GM03348 (cell line): ENCODE data around the gene N4BP3.
"Not testable (repeated sequence)": the region's sequence is repeated elsewhere in the genome, so short reads cannot be mapped to it uniquely, and the experiment has no call there.

Experiments
- DNase-seq: peaks from one replicate; pipeline ENCODE4 v3.0.0; 2012; ENCODE audit warnings: low spot score

Gene N4BP3

GRCh38 chr5:178113141-178113787, at the start of gene N4BP3:
TSS of gene N4BP3 (plus strand) at chr5:178113532. CDS start at chr5:178119584, 6,052 bp downstream.
- peak; percentile 81 for DNase-seq

GRCh38 chr5:178067755-178068154, 45.6 kb upstream of the N4BP3 start:
- no peak for DNase-seq

GRCh38 chr5:178068293-178068692, 45.0 kb upstream of the N4BP3 start:
- DNase-seq: no peak

GRCh38 chr5:178069909-178070308, 43.4 kb upstream of the N4BP3 start:
- DNase-seq: peak; percentile 43

- DNase-seq: no peak
Measured at GRCh38 chr5:178071108-178071507, 42.2 kb upstream of the N4BP3 start.

- no peak for DNase-seq
Measured at GRCh38 chr5:178072749-178073148, 40.6 kb upstream of the N4BP3 start.

- no peak for DNase-seq
Measured at GRCh38 chr5:178074266-178074952, 38.9 kb upstream of the N4BP3 start.

GRCh38 chr5:178076965-178077364, 36.4 kb upstream of the N4BP3 start:
- not testable (repeated sequence) for DNase-seq

GRCh38 chr5:178077751-178078150, 35.6 kb upstream of the N4BP3 start:
- no peak for DNase-seq

- DNase-seq: peak; percentile 86
Measured at GRCh38 chr5:178078197-178079010, 34.9 kb upstream of the N4BP3 start.

- no peak for DNase-seq
Measured at GRCh38 chr5:178080056-178080455, 33.3 kb upstream of the N4BP3 start.

GRCh38 chr5:178080618-178081410, 32.5 kb upstream of the N4BP3 start:
- DNase-seq: no peak

- no peak for DNase-seq
Measured at GRCh38 chr5:178081571-178082243, 31.6 kb upstream of the N4BP3 start.

- DNase-seq: no peak
Measured at GRCh38 chr5:178083922-178084321, 29.4 kb upstream of the N4BP3 start.

- no peak for DNase-seq
Measured at GRCh38 chr5:178085316-178085715, 28.0 kb upstream of the N4BP3 start.

- DNase-seq: no peak
Measured at GRCh38 chr5:178086266-178086665, 27.1 kb upstream of the N4BP3 start.

- not testable (repeated sequence) for DNase-seq
Measured at GRCh38 chr5:178087199-178087598, 26.1 kb upstream of the N4BP3 start.

- no peak for DNase-seq
Measured at GRCh38 chr5:178090856-178091255, 22.5 kb upstream of the N4BP3 start.

- DNase-seq: no peak
Measured at GRCh38 chr5:178093134-178093533, 20.2 kb upstream of the N4BP3 start.

- DNase-seq: no peak
Measured at GRCh38 chr5:178094345-178094744, 19.0 kb upstream of the N4BP3 start.

GRCh38 chr5:178098685-178099084, 14.6 kb upstream of the N4BP3 start:
- no peak for DNase-seq

- DNase-seq: no peak
Measured at GRCh38 chr5:178103612-178104011, 9.7 kb upstream of the N4BP3 start.
